HG03066 (cell line): ENCODE data around the gene KNCN.

Experiments used
- ATAC-seq: cut with Tn5 transposase; IDR thresholded peaks from one replicate; pipeline ENCODE4 v1.9.1; 2021; ENCODE audit warnings: low read depth; ENCODE audit not compliant: unreplicated experiment

The KNCN gene

DNA sequence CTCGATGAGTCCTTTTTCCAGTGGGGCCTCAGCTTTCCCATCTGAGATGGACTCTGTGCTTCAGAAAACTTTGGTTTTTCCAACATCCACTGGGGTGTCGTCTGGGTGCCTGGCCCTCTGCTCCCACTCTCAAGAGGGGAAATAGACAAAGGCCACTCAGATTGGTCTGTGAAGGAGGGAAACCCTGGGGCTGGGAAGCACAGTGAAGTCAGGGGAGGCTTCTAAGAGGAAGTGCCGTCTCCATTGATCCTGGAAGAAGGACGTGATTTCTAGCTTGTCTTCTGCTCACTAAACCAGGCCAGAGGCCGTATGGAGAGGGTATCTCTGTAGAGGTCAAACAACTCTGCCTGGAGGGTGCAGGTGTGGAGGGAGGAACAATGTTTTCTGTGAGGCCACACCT is 5.2 kb downstream of the KNCN start:
- ATAC-seq: no peak

DNA sequence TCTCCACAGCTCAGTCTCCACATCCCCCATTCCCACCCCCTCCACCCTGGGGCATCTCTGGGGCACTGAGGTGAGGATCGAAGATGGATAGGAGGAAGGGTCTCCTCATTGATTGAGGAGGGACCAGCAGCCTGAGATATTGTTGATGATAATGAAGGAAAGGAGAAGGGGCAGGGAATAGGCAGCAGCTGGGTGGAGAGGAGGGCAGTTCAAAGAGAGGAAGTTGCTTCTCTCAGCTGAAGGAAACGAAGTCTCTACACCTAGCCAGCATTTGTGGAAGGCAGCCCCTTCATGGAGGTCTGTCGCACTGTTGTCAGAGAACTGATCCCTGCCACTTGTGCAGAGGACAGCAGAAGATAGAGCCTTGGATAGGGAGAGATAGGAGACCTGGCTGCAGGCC is 5.7 kb downstream of the KNCN start:
- no peak for ATAC-seq

DNA sequence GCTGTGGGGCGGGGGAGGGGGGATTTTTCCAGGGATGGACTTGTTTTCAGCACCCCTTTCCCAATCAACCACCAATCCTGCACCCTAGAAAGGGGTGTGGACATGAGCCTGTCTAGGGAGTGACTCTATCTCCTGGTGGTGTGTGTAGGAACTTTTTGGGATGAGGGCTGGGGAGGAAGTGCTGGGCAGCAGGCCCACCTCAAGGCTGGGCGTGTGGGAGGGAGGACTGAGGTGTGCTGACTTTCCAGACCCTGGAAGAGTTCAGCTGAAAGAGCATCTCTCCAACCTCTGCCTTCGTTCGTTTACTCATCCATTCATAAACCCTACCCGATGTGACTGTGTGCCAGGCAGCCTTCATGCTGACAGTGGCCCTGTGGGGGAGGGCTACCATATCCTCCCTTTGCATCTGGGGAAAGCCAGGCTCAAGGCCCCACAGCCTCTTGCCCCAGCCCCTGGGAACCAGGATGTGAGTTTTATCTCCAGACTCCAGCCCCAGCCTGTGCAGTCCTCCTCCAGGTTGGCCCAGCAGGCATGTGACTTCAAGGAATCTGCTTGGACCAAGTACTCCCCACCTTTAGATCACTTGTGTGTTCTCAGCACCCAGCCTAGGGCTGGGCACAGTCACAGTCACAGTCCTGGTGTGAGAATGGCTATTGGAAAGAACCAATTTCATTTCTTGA is 6.7 kb downstream of the KNCN start:
- ATAC-seq: no peak

DNA sequence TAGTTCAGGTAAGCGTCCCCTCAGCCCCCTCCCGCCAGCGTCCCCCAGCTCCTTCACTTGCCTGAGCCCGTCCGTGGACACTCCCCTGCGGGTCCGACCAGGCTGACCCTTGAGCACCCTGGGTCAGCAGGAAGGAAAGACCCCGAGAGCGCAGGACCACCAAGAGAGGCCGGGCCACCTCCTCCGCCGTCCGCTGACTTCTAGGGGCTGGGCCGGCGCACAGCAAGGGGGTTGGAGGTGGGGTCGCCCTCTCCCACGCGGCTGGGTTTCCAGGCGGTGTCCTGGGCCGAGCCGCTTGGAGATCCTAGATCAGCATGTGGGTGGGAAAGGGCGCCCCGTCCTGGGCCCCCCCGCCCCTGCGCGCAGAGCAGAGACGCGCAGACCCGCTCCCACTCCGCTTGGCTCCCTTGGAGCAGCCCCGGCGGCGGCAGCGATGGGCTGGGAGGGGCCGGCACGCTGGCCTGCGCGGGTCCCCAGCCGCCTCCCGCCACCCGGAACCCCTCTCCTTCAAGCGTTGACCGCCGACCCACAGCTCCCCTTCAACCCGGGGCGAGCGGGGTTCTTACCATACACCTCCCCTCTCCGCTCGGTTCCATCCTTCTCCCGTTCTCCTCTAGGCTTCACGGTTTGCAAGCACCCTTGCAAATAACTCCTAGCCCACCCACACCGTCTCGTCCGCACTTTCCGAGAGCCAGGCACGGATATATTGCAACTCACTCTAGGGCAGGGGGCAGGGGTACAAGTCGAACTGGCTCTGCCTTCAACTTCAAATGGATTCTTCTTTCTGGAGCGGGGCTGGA is 7.5 kb downstream of the KNCN start:
- no peak for ATAC-seq

DNA sequence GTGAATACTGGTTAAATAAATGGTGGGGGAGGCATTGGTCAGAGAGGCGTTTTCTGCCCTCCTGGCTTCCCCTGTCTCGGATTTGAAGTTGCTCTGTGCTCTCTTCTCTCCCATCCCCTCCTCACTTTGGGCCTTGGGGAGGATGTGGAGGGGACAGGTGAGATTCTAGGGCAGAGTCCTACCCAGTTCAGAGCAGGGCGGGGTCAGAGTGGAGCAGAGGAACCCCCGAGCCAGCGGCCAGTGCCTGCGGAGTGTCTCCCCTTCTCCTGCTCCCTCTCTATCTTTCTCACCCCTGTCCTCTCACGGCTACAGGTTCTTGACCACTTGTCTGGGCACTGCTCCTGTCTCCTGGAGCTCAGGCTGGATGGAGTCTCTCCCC is 8.1 kb downstream of the KNCN start:
- no peak for ATAC-seq

DNA sequence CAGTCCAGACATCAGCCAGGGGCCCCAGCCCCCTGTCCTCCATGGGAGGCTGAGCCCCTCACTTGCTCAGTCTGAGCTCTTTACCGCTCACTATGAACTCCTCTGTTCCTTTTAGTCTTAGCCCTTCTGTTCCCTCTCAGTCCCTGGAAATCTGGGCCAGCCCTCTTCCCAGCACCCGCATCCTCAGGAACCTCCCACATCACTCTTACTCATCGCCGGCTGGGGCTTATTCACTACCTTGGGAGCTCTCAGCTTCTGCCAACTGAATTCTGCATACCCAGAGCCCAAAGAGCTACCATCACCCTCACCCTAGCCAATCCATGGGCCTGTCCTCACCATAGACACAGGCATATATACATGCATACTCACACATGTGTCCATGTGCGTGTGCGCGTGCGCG is 11.5 kb downstream of the KNCN start:
- no peak for ATAC-seq

DNA sequence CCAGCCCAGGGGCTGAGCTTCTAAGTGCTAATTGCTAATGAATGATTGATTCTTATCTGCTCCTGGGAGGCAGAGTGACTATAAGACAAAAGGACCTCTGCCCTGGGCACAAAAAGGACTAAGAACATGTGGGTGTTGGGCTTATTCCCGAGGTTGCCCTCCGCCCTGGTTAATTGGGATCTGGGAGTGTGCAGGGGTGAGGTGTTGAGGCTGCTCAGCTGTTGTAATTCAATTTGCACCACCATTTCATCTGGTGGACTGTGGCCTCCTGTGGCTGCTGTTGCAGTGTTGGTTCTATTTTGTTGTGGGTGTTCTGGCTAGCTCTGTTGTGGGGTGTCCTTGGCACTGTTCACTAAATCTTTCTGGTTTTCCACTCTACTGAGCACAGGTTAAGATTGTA is 13.3 kb downstream of the KNCN start:
- no peak for ATAC-seq

DNA sequence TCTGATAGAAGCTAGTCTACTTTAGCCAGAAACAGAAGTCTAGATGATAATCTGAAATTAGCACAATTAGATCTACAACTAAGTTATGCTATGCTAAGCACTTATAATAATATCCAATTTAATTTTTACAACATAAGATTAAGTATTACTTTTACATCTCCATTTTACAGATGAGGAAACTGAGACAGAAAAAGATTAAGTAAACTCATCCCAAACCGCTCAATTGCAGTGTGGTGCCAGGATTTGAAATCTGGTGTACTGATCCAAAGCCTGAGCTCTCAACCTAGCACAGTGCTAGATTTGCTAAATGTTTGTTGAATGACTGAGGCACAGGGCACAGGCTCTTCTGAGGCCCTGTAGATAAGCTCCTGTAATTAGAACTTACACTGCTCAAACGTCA is 13.8 kb downstream of the KNCN start:
- ATAC-seq: no peak

DNA sequence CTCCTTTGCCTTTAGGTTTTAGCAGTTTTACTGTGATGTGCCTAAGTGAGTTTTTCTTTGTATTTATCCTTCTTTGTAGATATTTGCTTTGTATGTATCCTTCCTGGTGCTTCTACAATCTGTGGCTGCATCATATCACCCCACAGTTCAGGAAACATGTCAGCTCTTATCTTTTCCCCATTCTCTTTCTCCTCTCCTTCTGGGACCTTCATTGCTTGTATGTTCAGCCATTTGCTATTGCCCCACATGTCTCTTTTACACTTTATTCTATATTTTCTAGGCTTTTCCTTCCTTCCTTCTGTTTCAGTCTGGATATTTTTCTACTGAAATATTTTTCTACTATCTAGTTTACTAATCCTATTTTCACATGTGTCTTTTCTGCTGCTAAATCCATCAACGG is 14.9 kb downstream of the KNCN start:
- ATAC-seq: no peak

DNA sequence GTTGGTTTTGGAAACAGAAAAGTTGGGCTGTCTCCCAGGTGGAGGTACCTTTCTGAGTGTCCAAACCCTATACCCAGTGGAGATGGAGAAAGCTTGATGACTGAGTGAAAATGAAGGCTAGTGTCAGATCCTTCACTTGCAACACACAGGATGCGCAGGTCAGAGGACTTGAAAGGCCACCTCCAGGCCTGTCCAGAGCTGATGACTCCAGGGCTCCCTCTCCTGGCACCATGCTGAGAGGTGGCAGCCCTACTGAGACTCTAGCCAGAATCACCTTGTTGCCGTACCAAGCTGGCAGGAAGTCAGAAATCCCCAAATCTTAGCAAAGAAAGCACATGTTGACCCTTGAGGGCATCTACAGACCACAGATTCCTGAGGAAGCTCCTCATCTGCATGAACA is 16.4 kb downstream of the KNCN start:
- ATAC-seq: no peak

DNA sequence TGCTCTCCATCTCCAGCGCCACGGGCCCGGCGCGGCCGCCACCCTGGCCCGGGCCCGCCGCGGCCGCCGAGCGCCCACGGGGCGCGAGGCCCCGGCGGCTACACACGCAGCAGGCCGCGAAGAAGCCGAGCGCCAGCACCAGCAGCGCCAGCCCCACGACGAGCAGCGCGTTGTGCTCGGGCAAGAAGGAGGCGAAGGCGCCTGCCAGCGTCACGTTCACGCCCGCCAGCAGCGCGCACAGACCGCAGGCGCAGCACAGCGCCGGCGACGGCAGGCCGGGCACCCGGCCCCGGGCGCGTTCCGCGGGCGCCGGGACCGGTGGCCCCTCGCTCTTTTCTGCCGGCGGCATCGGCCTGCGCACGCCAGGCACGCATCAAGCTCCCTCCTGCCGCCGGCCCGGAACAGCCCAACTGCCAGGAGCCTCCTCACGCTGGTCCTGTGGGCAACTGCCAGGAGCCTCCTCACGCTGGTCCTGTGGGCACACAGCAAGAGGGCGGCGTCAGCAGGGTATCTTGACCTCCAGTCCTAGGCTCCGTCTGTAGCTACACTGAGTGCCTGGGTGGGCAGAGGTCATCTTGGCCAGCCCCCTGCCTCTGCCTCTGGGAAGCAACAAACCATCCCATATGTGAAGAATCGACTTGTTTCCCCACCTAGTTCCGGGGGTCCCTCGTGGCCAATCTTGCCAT is 18.1 kb downstream of the KNCN start:
- no peak for ATAC-seq

DNA sequence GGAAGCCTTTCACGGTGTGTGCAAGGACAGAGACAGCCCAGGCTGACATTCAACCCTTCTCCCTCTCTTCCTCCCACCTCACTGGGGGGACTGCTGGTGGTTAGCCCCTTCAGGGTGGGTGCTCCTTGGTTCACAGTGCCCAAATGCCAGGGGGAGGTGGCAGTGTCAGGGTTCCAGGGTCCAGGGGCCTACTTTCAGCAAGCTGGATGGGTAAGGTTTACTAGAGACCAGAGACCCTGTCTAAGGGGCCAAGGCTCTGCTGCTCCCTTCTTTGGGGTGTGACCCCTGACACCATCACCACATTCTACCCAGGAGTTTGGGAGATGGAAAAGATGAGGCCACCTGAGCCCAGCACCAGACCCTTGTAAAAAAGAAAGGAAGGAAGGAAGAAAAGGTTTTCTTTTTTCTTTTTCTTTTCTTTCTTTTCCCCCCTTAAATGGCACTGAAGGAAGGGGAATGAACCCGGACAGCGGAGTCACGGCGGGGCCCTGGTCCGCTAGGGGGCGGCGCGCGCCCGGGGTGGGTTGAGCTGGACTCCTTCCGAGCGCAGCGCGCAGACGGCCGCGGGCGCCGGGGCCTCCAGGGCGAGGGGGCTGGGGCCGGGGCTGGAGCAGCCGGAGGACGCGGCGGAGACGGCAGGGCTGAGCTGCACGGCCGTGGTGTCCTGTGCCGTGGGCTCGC is 18.8 kb downstream of the KNCN start:
- no peak for ATAC-seq

DNA sequence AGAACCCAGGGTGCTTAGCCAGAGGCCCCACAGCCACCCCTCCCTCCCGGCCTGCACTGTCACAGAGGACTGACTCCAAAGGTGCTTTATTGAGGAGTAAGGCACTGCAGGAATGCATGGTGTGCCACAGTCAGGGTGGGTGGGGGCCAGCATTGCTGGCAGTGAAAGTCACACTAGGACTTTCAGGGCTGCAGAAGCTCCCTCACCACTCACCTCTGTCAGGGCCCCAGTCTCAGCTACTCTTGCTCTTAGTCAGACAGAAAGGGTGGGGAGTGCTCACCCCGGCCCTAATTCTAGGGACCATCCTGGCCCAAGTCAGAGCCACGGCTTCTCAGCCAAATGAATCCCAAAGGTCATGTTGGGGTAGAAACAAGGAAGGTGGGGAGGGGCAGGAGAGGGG is 19.4 kb downstream of the KNCN start:
- no peak for ATAC-seq

DNA sequence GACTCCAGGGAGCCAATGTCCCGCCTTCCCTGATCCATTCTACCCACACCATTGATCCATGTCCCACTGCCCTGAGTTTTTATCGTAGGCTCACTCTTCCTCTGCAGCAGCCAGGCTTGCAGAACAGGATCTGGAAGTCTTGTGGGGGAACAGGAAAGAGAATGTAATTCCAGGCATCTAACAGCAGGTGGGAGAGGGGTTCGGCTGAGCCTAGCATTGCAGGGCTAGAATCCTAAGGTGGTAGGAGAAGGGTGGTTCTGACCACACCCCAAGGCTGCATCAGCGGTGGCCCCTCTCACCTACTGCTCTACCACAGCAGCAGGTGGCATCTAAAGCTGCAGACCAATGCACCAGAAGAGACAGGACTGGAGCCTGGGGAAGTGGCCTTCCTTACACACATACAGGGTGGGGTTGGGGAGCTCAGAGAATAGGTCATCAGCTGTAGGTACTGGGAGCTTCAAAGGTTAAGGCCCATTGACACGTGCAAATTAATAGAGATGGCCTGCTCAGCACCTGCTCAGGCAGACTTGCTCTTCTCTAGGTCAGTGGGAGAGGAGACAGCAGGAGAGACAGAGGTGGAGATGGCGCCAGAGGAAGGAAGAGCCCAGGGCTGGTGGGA is 20.5 kb downstream of the KNCN start:
- ATAC-seq: no peak

DNA sequence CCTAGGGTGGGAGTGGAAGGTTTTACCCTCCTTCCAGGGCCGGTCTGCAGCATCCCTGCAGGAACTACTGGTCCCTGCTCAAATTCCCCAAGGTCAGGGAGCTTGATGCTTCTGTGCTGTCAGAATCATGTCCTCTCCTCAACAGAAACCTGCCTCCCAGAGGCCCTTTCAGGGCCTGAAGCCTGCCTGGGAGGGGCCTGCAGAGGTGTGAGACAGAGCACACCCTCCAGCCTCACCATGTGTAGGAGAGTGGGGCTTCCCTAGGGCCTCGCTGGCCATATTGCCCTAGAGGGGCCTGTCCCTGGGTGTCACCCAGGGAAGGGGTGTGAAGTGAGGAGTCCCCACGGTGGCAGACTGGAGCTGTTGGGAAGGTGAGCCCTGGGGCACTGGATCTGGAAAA is 21.1 kb downstream of the KNCN start:
- ATAC-seq: no peak

DNA sequence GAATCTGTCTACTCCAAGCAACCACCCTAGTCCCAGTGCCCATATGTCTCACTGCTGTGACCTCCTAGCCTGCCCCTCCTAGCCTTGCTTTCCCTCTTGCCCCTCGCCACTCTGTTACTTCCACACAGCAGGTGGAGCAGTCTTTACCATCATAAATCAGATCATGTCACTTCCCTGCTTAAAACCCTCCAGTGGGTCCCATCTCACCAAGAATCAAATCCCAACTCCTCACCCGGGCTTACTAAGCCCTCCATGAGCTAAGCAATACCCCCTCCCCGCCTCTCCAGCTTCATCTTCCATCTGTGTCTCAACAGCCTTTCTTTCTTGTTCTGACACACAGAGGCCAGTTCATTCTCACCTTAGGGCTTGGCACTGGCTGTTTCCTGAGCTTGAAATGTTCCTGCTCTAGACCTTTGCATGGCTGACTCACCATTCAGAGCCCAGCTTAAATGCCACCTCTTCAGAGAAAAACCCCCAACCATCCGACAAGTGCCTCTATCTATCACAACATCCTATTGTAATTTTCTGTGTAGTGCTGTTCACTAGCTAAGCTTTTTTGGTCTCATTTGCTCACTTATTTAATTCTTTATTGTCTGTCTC is 22.3 kb downstream of the KNCN start:
- no peak for ATAC-seq

DNA sequence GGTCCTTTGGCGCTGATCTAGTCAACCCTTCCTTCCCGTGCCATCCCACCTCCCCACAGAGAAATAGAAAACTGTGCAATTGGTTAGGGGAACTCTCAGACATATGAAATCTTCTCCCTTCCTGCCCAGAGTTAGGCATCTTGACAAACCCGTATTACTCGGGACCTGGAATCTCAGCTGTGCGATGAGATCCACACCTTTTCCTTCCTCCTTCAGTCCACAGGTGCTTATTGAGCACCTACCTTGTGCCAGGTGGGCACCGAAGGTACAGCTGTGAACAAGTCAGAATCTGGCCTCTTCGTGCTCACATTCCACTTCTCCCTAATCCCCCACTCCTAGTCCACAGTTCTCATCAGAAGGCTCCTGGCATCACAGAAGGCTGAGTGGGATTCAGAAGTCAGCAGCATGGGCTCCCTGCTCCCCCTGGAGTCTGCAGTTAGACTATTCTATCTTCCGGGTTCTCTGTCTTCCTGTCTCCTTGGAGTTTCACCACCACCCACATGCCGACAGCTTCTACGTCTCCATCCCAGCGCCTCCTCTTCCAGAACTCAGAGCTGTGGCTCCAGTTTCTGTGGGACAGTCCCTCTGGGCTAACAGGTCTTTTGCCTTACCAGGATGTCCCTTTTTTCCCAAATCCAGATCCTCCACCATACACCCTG is 23.0 kb downstream of the KNCN start:
- no peak for ATAC-seq

DNA sequence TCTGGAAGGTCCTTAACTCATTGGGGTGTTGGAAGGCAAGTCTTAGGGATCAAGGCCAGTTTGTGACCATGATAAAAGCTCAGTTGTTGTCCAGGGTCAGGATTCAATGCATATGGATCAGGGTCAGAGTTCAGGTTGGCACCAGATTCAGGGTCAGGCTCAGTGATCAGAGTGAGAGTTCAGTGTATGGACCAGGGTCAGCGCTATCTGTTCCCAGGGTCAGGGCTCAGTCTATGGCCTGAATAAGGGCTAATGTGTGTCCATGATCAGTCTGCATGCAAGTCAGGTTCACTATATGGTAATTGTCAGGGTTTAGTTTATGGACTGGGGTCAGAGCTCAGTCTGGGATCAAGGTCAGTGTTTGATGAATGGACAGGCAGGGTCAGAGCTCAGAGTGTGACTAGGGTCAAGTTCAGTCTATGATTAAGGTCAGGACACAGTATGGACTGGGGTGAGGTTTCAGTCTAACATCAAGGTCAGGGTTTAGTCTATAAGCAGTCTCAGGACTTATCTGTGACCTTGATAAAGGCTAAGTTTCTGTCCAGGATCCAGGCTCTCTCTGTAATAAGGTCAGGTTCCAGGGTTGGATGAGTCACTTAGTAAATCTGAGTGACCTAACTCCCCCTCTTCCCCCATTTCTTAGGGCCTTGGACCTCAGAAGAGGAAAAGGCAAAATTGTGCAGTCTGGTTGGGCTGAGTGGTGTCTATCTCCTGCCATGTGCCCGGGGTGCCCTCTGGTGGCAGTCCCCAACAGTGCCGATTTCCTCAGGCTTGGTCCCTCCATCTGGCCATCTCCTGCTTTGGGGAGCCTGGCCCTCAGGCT is 23.8 kb downstream of the KNCN start:
- ATAC-seq: no peak

DNA sequence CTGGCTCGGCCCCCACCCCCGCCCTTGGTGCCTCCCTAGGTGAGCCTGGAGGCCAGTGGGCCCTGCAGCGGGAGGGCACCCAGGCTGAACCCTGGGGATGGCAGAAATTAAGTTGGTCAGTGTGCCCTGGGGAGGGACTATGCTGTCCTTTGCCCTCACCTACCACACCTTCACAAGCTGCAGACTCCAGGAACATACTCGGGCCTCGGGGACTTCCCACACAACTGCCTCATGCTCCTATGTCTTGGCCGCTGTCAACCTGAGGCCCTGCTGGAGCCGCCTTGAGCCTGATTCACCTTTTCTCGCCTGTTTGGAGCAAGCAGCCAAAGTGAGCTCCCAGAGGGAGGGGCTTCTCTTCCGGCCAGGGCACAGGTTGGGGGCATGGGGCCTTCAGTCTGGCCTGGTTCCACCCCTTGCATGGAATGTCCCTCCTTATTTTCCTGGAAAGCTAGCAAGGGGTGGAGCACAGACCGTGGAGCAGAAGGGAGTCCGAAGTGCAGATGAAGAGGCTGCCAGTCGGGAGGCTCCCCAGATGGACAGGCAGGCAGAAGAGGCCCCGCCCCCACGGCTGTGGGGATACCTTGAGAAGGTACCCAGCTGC is 24.7 kb downstream of the KNCN start:
- no peak for ATAC-seq
